Suprapubic skin (tissue), 4 donors: ENCODE measurements around the gene GPR45. TPM values are rescaled to one million over a fixed set of nuclear protein-coding genes. Genes with fewer than 3 reads are reported as not detected.

Experiments used
- DNase-seq, 2 donors: peaks; one replicate each; pipeline ENCODE4 v3.0.0-alpha.2; 2019; ENCODE audit warnings: low spot score in 2 of 2
- H3K27ac ChIP-seq: fragments of 200-600 bp; sonication (generic); one replicate; pipeline ENCODE4 v1.5.1; 2019
- H3K27me3 ChIP-seq: fragments of 200-600 bp; sonication (generic); one replicate; pipeline ENCODE4 v1.5.1; 2019
- H3K36me3 ChIP-seq: fragments of 200-600 bp; sonication (generic); one replicate; pipeline ENCODE4 v1.5.1; 2019
- H3K4me1 ChIP-seq: fragments of 200-600 bp; sonication (generic); one replicate; pipeline ENCODE4 v1.5.1; 2019
- H3K4me3 ChIP-seq: fragments of 200-600 bp; sonication (generic); one replicate; pipeline ENCODE4 v1.5.1; 2019; ENCODE audit warnings: mild to moderate bottlenecking
- H3K9me3 ChIP-seq: fragments of 200-600 bp; sonication (generic); one replicate; pipeline ENCODE4 v1.5.1; 2019
- EP300 ChIP-seq: sonication (generic); formaldehyde crosslinking; IDR thresholded peaks from one replicate; pipeline ENCODE4 v1.6.1; 2017; ENCODE audit warnings: antibody characterized with exemption
- POLR2A ChIP-seq, 2 donors: fragments of 450-650 bp; IDR thresholded peaks; one replicate each; pipeline ENCODE4 v1.6.1; 2017; ENCODE audit warnings: antibody characterized with exemption in 2 of 2, mild to moderate bottlenecking in 2 of 2, moderate library complexity in 2 of 2
- POLR2AphosphoS5 ChIP-seq, 3 donors: sonication (generic); formaldehyde crosslinking; IDR thresholded peaks; one replicate each; pipeline ENCODE4 v1.6.1; 2017; ENCODE audit warnings: antibody characterized with exemption in 3 of 3
- WGBS: methylation state at CpG from one replicate; pipeline ENCODE4 v1.1.5; 2018; 5-methylcytosine and 5-hydroxymethylcytosine counted together
- total RNA-seq, 4 donors: library from RNA; depleted of rRNA; stranded (reverse); fragments of >200 nt; gene quantifications; one replicate each; pipeline ENCODE4 v1.1.0, GENCODE V29; 2016
- TF ChIP-seq, protein P1 (sequence below), 2 donors: fragments of 200-600 bp in 1 of 2; fragments of 450-650 bp in 1 of 2; sonication (generic) in 1 of 2; IDR thresholded peaks; one replicate each; pipeline ENCODE4 v1.5.1; 2016 to 2019; ENCODE audit warnings: antibody characterized with exemption in 2 of 2, mild to moderate bottlenecking in 1 of 2, moderate library complexity in 1 of 2

The GPR45 gene, protein sequence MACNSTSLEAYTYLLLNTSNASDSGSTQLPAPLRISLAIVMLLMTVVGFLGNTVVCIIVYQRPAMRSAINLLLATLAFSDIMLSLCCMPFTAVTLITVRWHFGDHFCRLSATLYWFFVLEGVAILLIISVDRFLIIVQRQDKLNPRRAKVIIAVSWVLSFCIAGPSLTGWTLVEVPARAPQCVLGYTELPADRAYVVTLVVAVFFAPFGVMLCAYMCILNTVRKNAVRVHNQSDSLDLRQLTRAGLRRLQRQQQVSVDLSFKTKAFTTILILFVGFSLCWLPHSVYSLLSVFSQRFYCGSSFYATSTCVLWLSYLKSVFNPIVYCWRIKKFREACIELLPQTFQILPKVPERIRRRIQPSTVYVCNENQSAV
- not detected for total RNA-seq

DNA sequence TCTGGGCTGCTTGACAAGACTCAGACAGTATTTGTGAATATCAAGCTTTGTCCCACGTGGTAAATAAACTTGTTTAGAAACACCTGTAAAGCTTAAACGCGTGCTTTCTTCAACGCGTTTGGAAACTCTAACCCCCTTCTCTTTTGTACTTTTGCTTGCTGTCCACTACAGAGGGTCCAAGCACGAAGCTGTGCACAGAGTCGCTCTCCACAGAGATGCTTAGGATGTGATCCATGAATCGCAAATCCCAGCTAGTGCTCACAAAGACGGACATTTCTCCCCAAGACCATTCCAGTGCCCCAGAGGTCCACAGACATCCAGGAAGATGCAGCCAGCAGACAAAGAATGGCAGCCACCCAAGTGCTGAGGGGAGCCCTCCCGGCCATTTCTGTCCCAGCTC lies at the start of gene GPR45:
Gene GPR45 (plus strand): TSS at position 301 of the 400 bp plus-strand sequence. CDS start 116 bp downstream, outside the sequence.
- Histone ChIP-seq H3K27ac (no peak within 1 kb of the TSS), H3K9me3 (no peaks in the 10 kb centered on the region), H3K27me3 (peaks cover 4% of the 10 kb centered on the region), H3K36me3 (no peaks in the 10 kb centered on the region), H3K4me3 (no peak within 1 kb of the TSS), H3K4me1 (no peaks in the 10 kb centered on the region)
- no peak for DNase-seq
- WGBS: 92% methylated on average over 8 of the region's 10 CpGs
- TF ChIP-seq POLR2AphosphoS5 (IDR thresholded peaks at IDR 0.05) (no peak), EP300 (no peak), POLR2A (IDR thresholded peaks at IDR 0.05) (no peak)
- TF ChIP-seq, protein P1, sequence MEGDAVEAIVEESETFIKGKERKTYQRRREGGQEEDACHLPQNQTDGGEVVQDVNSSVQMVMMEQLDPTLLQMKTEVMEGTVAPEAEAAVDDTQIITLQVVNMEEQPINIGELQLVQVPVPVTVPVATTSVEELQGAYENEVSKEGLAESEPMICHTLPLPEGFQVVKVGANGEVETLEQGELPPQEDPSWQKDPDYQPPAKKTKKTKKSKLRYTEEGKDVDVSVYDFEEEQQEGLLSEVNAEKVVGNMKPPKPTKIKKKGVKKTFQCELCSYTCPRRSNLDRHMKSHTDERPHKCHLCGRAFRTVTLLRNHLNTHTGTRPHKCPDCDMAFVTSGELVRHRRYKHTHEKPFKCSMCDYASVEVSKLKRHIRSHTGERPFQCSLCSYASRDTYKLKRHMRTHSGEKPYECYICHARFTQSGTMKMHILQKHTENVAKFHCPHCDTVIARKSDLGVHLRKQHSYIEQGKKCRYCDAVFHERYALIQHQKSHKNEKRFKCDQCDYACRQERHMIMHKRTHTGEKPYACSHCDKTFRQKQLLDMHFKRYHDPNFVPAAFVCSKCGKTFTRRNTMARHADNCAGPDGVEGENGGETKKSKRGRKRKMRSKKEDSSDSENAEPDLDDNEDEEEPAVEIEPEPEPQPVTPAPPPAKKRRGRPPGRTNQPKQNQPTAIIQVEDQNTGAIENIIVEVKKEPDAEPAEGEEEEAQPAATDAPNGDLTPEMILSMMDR (IDR thresholded peaks at IDR 0.05): no peak

DNA sequence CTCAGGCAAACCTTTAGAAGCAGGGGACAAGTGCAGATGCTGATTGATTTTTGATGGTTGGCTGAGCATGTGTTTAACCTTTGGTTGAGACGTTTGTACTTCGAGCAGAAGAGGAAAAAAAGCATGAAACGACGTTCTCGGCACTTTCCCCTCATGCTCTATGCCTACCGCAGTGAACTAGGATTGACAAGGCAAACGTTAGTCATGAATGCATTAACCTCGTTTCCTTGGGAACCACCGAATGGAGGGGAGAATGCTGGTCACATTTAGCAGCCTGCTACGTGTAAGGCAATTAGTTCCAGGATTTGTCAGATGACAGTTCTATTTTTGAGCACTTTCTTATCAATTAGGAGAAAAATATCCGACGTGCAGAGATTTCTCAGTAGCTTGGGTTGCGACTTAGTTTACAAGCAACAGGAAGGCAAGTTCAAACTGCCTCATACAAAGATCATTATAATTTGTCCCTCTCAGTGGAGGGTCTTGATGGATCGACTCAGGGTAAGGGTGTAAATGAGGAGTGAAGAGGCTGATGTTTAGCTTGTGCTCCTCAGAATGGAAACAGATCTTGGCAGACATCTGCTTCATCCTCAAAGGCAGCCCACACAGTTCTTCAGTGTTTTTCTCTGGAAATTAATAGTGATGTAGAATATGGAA lies 47.4 kb upstream of the GPR45 start:
- DNase-seq: no peak
- 64% methylated on average over 14 of the region's 14 CpGs for WGBS
- TF ChIP-seq POLR2AphosphoS5 (IDR thresholded peaks at IDR 0.05) (no peak), POLR2A (IDR thresholded peaks at IDR 0.05) (no peak), EP300 (no peak)
- TF ChIP-seq, protein P1 (IDR thresholded peaks at IDR 0.05): no peak
- Histone ChIP-seq H3K4me1 (no peaks in the 10 kb centered on the region), H3K36me3 (no peaks in the 10 kb centered on the region), H3K4me3 (no peak overlapping the region), H3K27ac (no peak overlapping the region), H3K27me3 (peaks cover 4% of the 10 kb centered on the region), H3K9me3 (no peaks in the 10 kb centered on the region)

DNA sequence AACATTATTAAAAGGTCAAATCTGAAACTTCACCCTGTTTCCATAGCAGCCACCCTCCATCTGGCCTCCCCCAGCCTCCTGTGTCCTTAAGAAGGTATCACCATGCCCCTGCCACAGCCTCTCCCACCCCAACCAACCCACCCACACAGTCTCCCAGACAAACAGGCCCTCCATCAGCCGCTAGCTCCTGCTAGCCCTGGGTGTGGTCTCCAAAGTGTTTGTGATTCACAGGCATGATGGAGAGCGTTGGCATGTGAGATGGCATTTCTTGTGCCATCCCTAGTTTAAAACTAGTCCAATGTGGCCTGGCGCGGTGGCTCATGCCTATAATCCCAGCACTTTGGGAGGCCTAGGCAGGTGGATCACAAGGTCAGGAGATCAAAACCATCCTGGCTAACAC lies 44.9 kb upstream of the GPR45 start:
- WGBS: 69% methylated on average over 4 of the region's 4 CpGs
- no peaks in the 10 kb centered on the region for H3K36me3 ChIP-seq
- H3K4me1 ChIP-seq: no peaks in the 10 kb centered on the region
- no peak for TF ChIP-seq POLR2AphosphoS5 (IDR thresholded peaks at IDR 0.05)
- no peak for TF ChIP-seq POLR2A (IDR thresholded peaks at IDR 0.05)
- TF ChIP-seq EP300: no peak
- TF ChIP-seq, protein P1 (IDR thresholded peaks at IDR 0.05): no peak
- no peak overlapping the region for H3K27ac ChIP-seq
- H3K4me3 ChIP-seq: no peak overlapping the region
- H3K9me3 ChIP-seq: no peaks in the 10 kb centered on the region
- H3K27me3 ChIP-seq: peaks cover 4% of the 10 kb centered on the region
- no peak for DNase-seq

DNA sequence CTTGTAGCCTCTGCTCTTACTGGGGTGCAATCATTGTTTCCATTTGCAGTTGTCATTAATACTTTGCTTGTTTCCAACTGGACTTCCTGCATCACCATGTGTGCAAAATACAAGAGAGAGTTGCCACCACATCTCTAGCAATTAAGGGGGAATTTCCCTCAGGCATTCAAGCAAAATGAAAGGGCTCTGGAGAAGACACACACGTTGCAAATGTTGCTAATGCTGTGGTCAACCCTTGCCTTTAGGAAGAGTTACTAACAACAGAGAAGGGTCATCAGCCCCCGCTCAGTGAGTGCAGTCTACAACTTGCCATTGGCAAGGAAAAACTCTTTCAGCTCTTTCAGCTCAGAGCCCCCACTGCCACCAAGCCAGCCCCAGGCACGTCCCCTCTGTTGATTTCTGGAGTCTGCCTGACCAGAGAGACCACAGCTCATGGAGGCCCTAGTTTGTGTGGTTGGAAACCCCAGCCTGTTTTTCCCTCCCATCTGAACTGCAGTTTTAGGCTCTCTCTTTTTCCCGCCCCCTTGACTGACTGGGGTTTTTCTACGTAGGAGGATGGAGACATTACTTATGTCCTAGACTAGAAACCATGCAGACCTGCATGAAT lies 25.9 kb upstream of the GPR45 start:
- H3K9me3 ChIP-seq: no peaks in the 10 kb centered on the region
- no peak for DNase-seq
- TF ChIP-seq EP300 (no peak), POLR2AphosphoS5 (IDR thresholded peaks at IDR 0.05) (no peak), POLR2A (IDR thresholded peaks at IDR 0.05) (no peak)
- TF ChIP-seq, protein P1 (IDR thresholded peaks at IDR 0.05): no peak
- H3K36me3 ChIP-seq: no peaks in the 10 kb centered on the region
- H3K27ac ChIP-seq: no peak overlapping the region
- 59% methylated on average over 5 of the region's 5 CpGs for WGBS
- no peaks in the 10 kb centered on the region for H3K27me3 ChIP-seq
- no peaks in the 10 kb centered on the region for H3K4me1 ChIP-seq
- no peak overlapping the region for H3K4me3 ChIP-seq

DNA sequence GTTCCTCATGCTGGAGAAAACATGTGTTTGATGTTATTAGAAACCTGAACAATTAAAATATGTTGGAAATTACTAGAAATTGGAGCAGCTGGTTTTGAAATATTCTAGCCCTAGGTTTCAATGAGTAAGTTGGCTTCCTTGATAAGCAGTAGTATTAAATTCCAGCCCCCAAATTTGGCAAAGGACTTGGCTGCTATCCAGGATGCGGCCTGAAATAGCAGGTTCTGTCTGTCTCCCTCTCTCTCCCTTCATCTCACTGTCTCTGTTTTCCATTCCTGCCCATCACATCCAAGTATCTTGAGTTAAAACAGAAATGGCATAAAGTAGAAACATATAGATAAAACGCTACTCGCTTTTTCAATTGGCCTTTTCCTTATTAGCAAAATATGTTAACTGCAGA lies 20.9 kb upstream of the GPR45 start:
- no peak for TF ChIP-seq POLR2AphosphoS5 (IDR thresholded peaks at IDR 0.05)
- no peak for TF ChIP-seq EP300
- TF ChIP-seq, protein P1 (IDR thresholded peaks at IDR 0.05): no peak
- no peak for TF ChIP-seq POLR2A (IDR thresholded peaks at IDR 0.05)
- 68% methylated on average over 3 of the region's 3 CpGs for WGBS
- H3K36me3 ChIP-seq: no peaks in the 10 kb centered on the region

More for the DNA sequence above, 20.9 kb upstream of the GPR45 start:
- DNase-seq: no peak
- peaks cover 3% of the 10 kb centered on the region for H3K27me3 ChIP-seq
- no peak overlapping the region for H3K27ac ChIP-seq
- no peaks in the 10 kb centered on the region for H3K9me3 ChIP-seq
- no peaks in the 10 kb centered on the region for H3K4me1 ChIP-seq
- no peak overlapping the region for H3K4me3 ChIP-seq
